Medulla oblongata (tissue), 1 donor: ENCODE measurements around the gene AGTRAP.

ENCODE experiments used
- DNase-seq: peaks from one replicate; pipeline ENCODE4 v3.0.0-alpha.2; 2015; ENCODE audit errors: extremely low spot score

The AGTRAP gene

DNA sequence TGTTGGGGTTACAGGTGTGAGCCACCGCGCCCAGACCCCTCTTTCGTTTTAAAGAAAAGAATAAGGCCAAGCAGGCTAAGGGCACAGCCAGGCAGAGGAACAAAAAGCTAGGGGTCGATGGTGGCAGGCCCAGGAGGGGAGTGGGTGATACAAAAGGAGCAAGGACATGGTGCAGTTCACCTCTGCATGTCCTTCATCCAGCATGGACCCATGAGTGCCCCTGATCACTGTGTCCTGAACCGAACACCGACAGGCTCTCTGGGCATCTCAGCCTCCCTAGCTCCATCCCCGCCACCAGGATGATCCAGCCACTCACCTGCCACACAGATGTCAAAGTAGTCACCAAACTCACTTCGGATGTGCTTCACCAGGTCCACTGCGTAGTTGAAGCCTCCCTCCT is 64.0 kb downstream of the AGTRAP start:
- no peak for DNase-seq

DNA sequence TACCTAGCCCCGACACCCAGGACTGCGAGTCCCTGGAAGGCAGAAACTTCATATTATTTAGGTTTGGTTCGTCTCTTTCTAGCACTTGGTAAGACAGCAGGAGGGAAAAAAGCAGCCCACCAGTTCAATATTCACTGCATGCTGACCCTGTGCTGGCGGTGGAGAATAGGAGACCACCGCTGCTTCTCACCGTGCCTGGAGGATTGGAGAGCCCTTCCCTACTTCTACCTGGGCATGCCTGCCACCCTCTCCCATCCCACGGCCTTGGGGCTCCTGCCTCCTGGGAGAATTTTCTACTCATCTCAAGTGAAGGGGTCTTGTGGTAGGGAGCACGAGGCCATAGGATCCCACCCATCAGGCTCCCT is 64.4 kb downstream of the AGTRAP start:
- DNase-seq = no peak
